CD14-positive monocyte (primary cell): Measurements from ENCODE around the gene IGSF9. TPM values are rescaled to one million over a fixed set of nuclear protein-coding genes. Genes with fewer than 3 reads are reported as not detected.

Source experiments
- DNase-seq, 3 donors: peaks; one replicate each; pipeline ENCODE4 v3.0.0-alpha.2; 2011 to 2022
- H2AFZ ChIP-seq: 2 replicates; pipeline ENCODE4 v1.6.0; 2012; ENCODE audit warnings: mild to moderate bottlenecking, low read depth, low read length, inconsistent platforms; ENCODE audit not compliant: insufficient read depth, poor library complexity, severe bottlenecking
- H3K27ac ChIP-seq, 2 donors: 1 replicate in 1 of 2; 2 replicates in 1 of 2; pipeline ENCODE4 v1.5.1; 2012 to 2013; ENCODE audit warnings: low read length in 2 of 2, control low read depth in 1 of 2, inconsistent platforms in 1 of 2, low read depth in 1 of 2, mild to moderate bottlenecking in 1 of 2
- H3K27me3 ChIP-seq, 2 donors: one replicate each; pipeline versions ENCODE4 v1.6.0 to v1.6.1; 2011 to 2013; ENCODE audit warnings: low read length in 2 of 2; ENCODE audit not compliant: control insufficient read depth in 2 of 2, insufficient read depth in 2 of 2
- H3K36me3 ChIP-seq, 2 donors: replicated peaks in 1 of 2; 1 replicate in 1 of 2; 2 replicates in 1 of 2; pipeline versions ENCODE4 v1.5.1 to v1.6.1; 2012 to 2013; ENCODE audit warnings: low read length in 2 of 2, control low read depth in 1 of 2, inconsistent platforms in 1 of 2, mild to moderate bottlenecking in 1 of 2; ENCODE audit not compliant: insufficient read depth in 2 of 2, control insufficient read depth in 1 of 2
- H3K4me1 ChIP-seq, 2 donors: 1 replicate in 1 of 2; 2 replicates in 1 of 2; pipeline versions ENCODE4 v1.5.1 to v1.6.1; 2012 to 2013; ENCODE audit warnings: low read length in 2 of 2, control low read depth in 1 of 2, inconsistent platforms in 1 of 2, mild to moderate bottlenecking in 1 of 2, moderate library complexity in 1 of 2; ENCODE audit not compliant: insufficient read depth in 2 of 2, control insufficient read depth in 1 of 2
- H3K4me2 ChIP-seq: replicated peaks from 2 replicates; pipeline ENCODE3; 2012; ENCODE audit warnings: low read length, moderate library complexity, mild to moderate bottlenecking; ENCODE audit not compliant: poor library complexity, severe bottlenecking; ENCODE audit errors: extremely low read depth
- H3K4me3 ChIP-seq, 3 experiments: fragments of 200-600 bp in 1 of 3; sonication (generic) in 1 of 3; replicated peaks in 1 of 3; 1 replicate in 2 of 3; 2 replicates in 1 of 3; pipeline ENCODE4 v1.5.1; 2011 to 2013; ENCODE audit warnings: low read length in 3 of 3, mild to moderate bottlenecking in 3 of 3, control low read depth in 2 of 3, low read depth in 2 of 3, inconsistent platforms in 1 of 3, moderate library complexity in 1 of 3
- H3K79me2 ChIP-seq: 2 replicates; pipeline ENCODE4 v1.6.0; 2012; ENCODE audit warnings: mild to moderate bottlenecking, control low read depth, inconsistent platforms, low read length, moderate library complexity; ENCODE audit not compliant: insufficient read depth
- H3K9ac ChIP-seq: 2 replicates; pipeline ENCODE4 v1.6.0; 2017; ENCODE audit warnings: low read length, mild to moderate bottlenecking; ENCODE audit not compliant: insufficient read depth, poor library complexity, severe bottlenecking
- H3K9me3 ChIP-seq, 2 donors: replicated peaks in 1 of 2; 1 replicate in 1 of 2; 2 replicates in 1 of 2; pipeline versions ENCODE4 v1.5.1 to v1.6.1; 2012 to 2013; ENCODE audit warnings: low read length in 2 of 2, control low read depth in 1 of 2; ENCODE audit not compliant: control insufficient read depth in 1 of 2, insufficient read depth in 1 of 2
- H4K20me1 ChIP-seq: 2 replicates; pipeline ENCODE4 v1.6.0; 2012; ENCODE audit warnings: mild to moderate bottlenecking, low read length, control low read depth, moderate library complexity; ENCODE audit not compliant: insufficient read depth
- H3K27ac Mint-ChIP-seq, 7 donors: one replicate each; pipeline ENCODE4 v1.8.0; 2020; ENCODE audit warnings: mild to moderate bottlenecking in 7 of 7, mixed read lengths in 7 of 7, moderate library complexity in 6 of 7, inconsistent platforms in 2 of 7
- H3K27me3 Mint-ChIP-seq, 3 donors: one replicate each; pipeline ENCODE4 v1.8.0; 2021 to 2022; ENCODE audit warnings: low read depth in 3 of 3, mild to moderate bottlenecking in 3 of 3, mixed read lengths in 3 of 3, moderate library complexity in 3 of 3, inconsistent platforms in 1 of 3
- H3K36me3 Mint-ChIP-seq, 2 donors: one replicate each; pipeline ENCODE4 v1.8.0; 2020; ENCODE audit warnings: mixed read lengths in 2 of 2, inconsistent platforms in 1 of 2, mild to moderate bottlenecking in 1 of 2
- H3K4me1 Mint-ChIP-seq: one replicate; pipeline ENCODE4 v1.8.0; 2020; ENCODE audit warnings: mild to moderate bottlenecking, mixed read lengths
- H3K4me3 Mint-ChIP-seq, 2 donors: one replicate each; pipeline ENCODE4 v1.8.0; 2020; ENCODE audit warnings: mild to moderate bottlenecking in 2 of 2, mixed read lengths in 2 of 2, moderate library complexity in 1 of 2
- H3K9me3 Mint-ChIP-seq, 7 donors: one replicate each; pipeline ENCODE4 v1.8.0; 2020 to 2022; ENCODE audit warnings: mixed read lengths in 7 of 7, mild to moderate bottlenecking in 6 of 7, moderate library complexity in 6 of 7, inconsistent platforms in 2 of 7
- CTCF ChIP-seq: fragments of 200-600 bp; IDR thresholded peaks from one replicate; pipeline ENCODE4 v1.8.0; 2022; ENCODE audit warnings: antibody characterized with exemption, mild to moderate bottlenecking
- WGBS: methylation state at CpG from one replicate; pipeline ENCODE4 v1.1.5; 2013; ENCODE audit warnings: missing lambda C conversion rate; ENCODE audit not compliant: insufficient coverage; 5-methylcytosine and 5-hydroxymethylcytosine counted together
- intact Hi-C, 2 donors: fragments of 100-400 bp; cut with micrococcal nuclease; formaldehyde crosslinking; loops; one replicate each; pipeline versions ENCODE4 v1.15.0 to v1.15.1; 2023
- polyA plus RNA-seq, 3 donors: library from polyadenylated mRNA; depleted of rRNA in 1 of 3; unstranded in 2 of 3; stranded (reverse) in 1 of 3; fragments of 300-500 nt in 2 of 3; fragments of >200 nt in 1 of 3; fragmentation: Illumina TruSeq in 2 of 3; gene quantifications; 1 replicate in 2 of 3; 2 replicates in 1 of 3; pipeline ENCODE4 v1.2.3, GENCODE V29; 2012 to 2021

Gene IGSF9
- polyA plus RNA-seq, 3 donors: 0.04 TPM; not detected in 2

DNA sequence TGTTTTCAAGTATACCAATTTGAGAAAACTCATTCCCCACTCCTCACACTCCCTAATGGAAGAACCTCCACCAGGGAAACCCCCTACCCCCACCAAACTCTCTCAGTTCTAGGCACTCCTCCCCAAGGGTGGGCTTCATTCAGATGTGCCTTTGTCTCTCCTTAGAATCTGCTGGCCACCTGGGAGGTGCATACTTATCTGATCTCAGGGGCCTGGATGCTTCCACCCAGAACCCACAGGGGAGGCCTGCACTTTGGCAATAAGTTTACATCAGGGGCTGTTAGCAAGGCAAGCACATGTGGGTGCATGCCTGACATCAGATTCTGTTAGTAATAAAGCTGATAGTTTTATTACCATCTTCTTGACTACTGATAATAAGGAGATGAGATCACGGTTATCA is 41.1 kb upstream of the IGSF9 start:
- Histone ChIP-seq H3K4me2 (no peak overlapping the region), H4K20me1 (no peaks in the 10 kb centered on the region), H3K9ac (no peak overlapping the region), H2AFZ (no peak overlapping the region), H3K27me3 (peaks cover 0 to 5% of the 10 kb centered on the region in 2 donors), H3K79me2 (no peaks in the 10 kb centered on the region), H3K27ac (no peak overlapping the region), H3K36me3 (no peaks in the 10 kb centered on the region), H3K4me3 (no peak overlapping the region), H3K4me1 (peaks cover 3 to 6% of the 10 kb centered on the region in 2 donors), H3K9me3 (no peaks in the 10 kb centered on the region)
- Mint-ChIP-seq H3K27ac (no peak overlapping the region), H3K9me3 (no peaks in the 10 kb centered on the region), H3K27me3 (peaks cover 5 to 9% (median 8%) of the 10 kb centered on the region in 3 donors), H3K4me1 (peaks cover 10% of the 10 kb centered on the region), H3K4me3 (no peak overlapping the region), H3K36me3 (no peaks in the 10 kb centered on the region)
- no peak for DNase-seq
- TF ChIP-seq CTCF: no peak
- WGBS: no CpG with 5 or more reads among the region's 1 CpG
- intact Hi-C loops: no loop called here

DNA sequence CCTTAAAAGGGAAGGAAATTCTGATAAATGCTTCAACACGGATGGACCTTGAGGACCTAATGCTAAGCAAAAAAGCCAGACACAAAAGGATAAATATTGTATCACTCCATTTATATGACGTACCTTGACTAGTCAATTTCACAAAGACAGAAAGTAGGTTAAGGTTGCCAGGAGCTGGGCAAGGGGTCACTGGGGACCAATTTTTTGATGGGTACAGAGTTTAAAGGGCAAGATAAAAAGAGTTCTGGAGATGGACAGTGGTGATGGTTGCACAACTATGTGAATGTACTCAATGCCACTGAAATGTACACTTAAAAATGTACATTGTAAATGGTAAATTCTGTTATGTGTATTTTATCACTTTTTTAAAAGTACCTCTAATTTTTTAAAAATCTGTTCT is 40.7 kb upstream of the IGSF9 start:
- no peaks in the 10 kb centered on the region for H3K79me2 ChIP-seq
- WGBS: no CpG with 5 or more reads among the region's 2 CpGs
- peaks cover 0 to 2% of the 10 kb centered on the region in 2 donors for H3K4me1 ChIP-seq
- H3K4me2 ChIP-seq: no peak overlapping the region
- no peak overlapping the region for H2AFZ ChIP-seq
- Mint-ChIP-seq H3K27me3 (peaks cover 5 to 9% (median 8%) of the 10 kb centered on the region in 3 donors), H3K4me1 (peaks cover 6% of the 10 kb centered on the region), H3K9me3 (no peaks in the 10 kb centered on the region), H3K36me3 (no peaks in the 10 kb centered on the region), H3K4me3 (no peak overlapping the region), H3K27ac (no peak overlapping the region)
- no peaks in the 10 kb centered on the region for H4K20me1 ChIP-seq
- intact Hi-C loops: no loop called here
- H3K9ac ChIP-seq: no peak overlapping the region
- no peak for DNase-seq
- peaks cover 0 to 5% of the 10 kb centered on the region in 2 donors for H3K27me3 ChIP-seq
- TF ChIP-seq CTCF: no peak
- no peaks in the 10 kb centered on the region for H3K9me3 ChIP-seq
- H3K4me3 ChIP-seq: no peak overlapping the region
- H3K27ac ChIP-seq: no peak overlapping the region
- no peaks in the 10 kb centered on the region for H3K36me3 ChIP-seq
